Keratinocyte (primary cell): ENCODE data around the gene DYNC1I1. TPM values are rescaled to one million over a fixed set of nuclear protein-coding genes. Genes with fewer than 3 reads are reported as not detected.

Experiments
- DNase-seq: peaks from one replicate; pipeline ENCODE4 v3.0.0-alpha.2; 2011; ENCODE audit warnings: low read depth, missing footprints, low spot score
- FAIRE-seq: peaks from 2 replicates; lab custom pipeline; 2011; peaks lifted over from hg19 to GRCh38; lab: Jason Lieb, UNC
- H2AFZ ChIP-seq: 2 replicates; pipeline ENCODE4 v1.6.0; 2012; ENCODE audit warnings: low read length, control low read depth, inconsistent platforms; ENCODE audit not compliant: control insufficient read depth
- H3K27ac ChIP-seq: 2 replicates; pipeline ENCODE4 v1.5.1; 2011; ENCODE audit warnings: low read length; ENCODE audit not compliant: control insufficient read depth, insufficient read depth
- H3K27me3 ChIP-seq: 3 replicates; pipeline ENCODE4 v1.6.0; 2011; ENCODE audit warnings: low read length; ENCODE audit not compliant: control insufficient read depth, insufficient read depth; ENCODE audit errors: extremely low read depth
- H3K36me3 ChIP-seq, 2 experiments: 2 replicates in 1 of 2; 3 replicates in 1 of 2; pipeline ENCODE4 v1.5.1; 2011; ENCODE audit warnings: low read length in 2 of 2, mild to moderate bottlenecking in 1 of 2; ENCODE audit not compliant: control insufficient read depth in 2 of 2, insufficient read depth in 2 of 2; ENCODE audit errors: extremely low read depth in 1 of 2
- H3K4me1 ChIP-seq: 3 replicates; pipeline ENCODE4 v1.5.1; 2011; ENCODE audit warnings: low read length; ENCODE audit not compliant: control insufficient read depth, insufficient read depth; ENCODE audit errors: extremely low read depth
- H3K4me2 ChIP-seq: 3 replicates; pipeline ENCODE4 v1.6.0; 2011; ENCODE audit warnings: low read depth, low read length; ENCODE audit not compliant: control insufficient read depth, insufficient read depth; ENCODE audit errors: extremely low read depth
- H3K4me3 ChIP-seq, 3 experiments: fragments of 200-600 bp in 1 of 3; sonication (generic) in 1 of 3; 2 replicates in 2 of 3; 3 replicates in 1 of 3; pipeline ENCODE4 v1.5.1; 2011 to 2016; ENCODE audit warnings: low read length in 3 of 3, mild to moderate bottlenecking in 3 of 3, control low read depth in 2 of 3, inconsistent platforms in 1 of 3, low read depth in 1 of 3, mixed read lengths in 1 of 3, mixed run types in 1 of 3, moderate library complexity in 1 of 3; ENCODE audit not compliant: control insufficient read depth in 2 of 3, insufficient read depth in 2 of 3; ENCODE audit errors: extremely low read depth in 1 of 3
- H3K79me2 ChIP-seq: 2 replicates; pipeline ENCODE4 v1.6.0; 2012; ENCODE audit warnings: low read length; ENCODE audit not compliant: control insufficient read depth, insufficient read depth
- H3K9ac ChIP-seq: 3 replicates; pipeline ENCODE4 v1.6.0; 2011; ENCODE audit warnings: low read length; ENCODE audit not compliant: control insufficient read depth, insufficient read depth; ENCODE audit errors: extremely low read depth
- H3K9me1 ChIP-seq: 3 replicates; pipeline ENCODE4 v1.6.0; 2011; ENCODE audit warnings: low read length; ENCODE audit not compliant: control insufficient read depth, insufficient read depth; ENCODE audit errors: extremely low read depth
- H3K9me3 ChIP-seq: 2 replicates; pipeline ENCODE4 v1.5.1; 2012; ENCODE audit warnings: low read depth, low read length; ENCODE audit not compliant: control insufficient read depth
- H4K20me1 ChIP-seq: 3 replicates; pipeline ENCODE4 v1.6.0; 2011; ENCODE audit warnings: low read length; ENCODE audit not compliant: control insufficient read depth, insufficient read depth; ENCODE audit errors: extremely low read depth
- EZH2 ChIP-seq: IDR thresholded peaks from one replicate; pipeline ENCODE4 v1.6.1; 2012; ENCODE audit warnings: inconsistent platforms, mild to moderate bottlenecking, low read length, moderate library complexity
- dilution Hi-C: fragments of 300-500 bp; cut with MboI; formaldehyde crosslinking; loops from one replicate; pipeline ENCODE4 v1.7.0; 2020; ENCODE audit warnings: low sequenced_read_pairs; ENCODE audit not compliant: extremely low pct_ligation_motif_present
- polyA plus RNA-seq, 5 experiments: library from polyadenylated mRNA; depleted of rRNA in 3 of 5; stranded (reverse) in 3 of 5; stranded (forward) in 1 of 5; unstranded in 1 of 5; fragments of >200 nt; gene quantifications; 1 replicate in 1 of 5; 2 replicates in 3 of 5; 3 replicates in 1 of 5; pipeline versions ENCODE4 v1.2.1 to v1.2.3, GENCODE V29; 2011 to 2012; ENCODE audit warnings: missing spikeins in 2 of 5, low read depth in 1 of 5, low replicate concordance in 1 of 5
- TF ChIP-seq, protein P1 (sequence below), 3 experiments: IDR thresholded peaks in 1 of 3; conservative IDR thresholded peaks in 1 of 3; optimal IDR thresholded peaks in 1 of 3; 2 replicates in 2 of 3; 3 replicates in 1 of 3; pipeline versions ENCODE3 to v1.5.1; 2011; ENCODE audit warnings: low read length in 3 of 3, mild to moderate bottlenecking in 3 of 3, moderate library complexity in 2 of 3, control low read depth in 1 of 3, inconsistent platforms in 1 of 3; ENCODE audit not compliant: insufficient read depth in 2 of 3; ENCODE audit errors: extremely low read depth in 1 of 3

Gene DYNC1I1
- polyA plus RNA-seq, 1 donor (not counting 4 experiments of a cell fraction or from before 2014, with no cell fraction given) = 0.10 TPM

DNA sequence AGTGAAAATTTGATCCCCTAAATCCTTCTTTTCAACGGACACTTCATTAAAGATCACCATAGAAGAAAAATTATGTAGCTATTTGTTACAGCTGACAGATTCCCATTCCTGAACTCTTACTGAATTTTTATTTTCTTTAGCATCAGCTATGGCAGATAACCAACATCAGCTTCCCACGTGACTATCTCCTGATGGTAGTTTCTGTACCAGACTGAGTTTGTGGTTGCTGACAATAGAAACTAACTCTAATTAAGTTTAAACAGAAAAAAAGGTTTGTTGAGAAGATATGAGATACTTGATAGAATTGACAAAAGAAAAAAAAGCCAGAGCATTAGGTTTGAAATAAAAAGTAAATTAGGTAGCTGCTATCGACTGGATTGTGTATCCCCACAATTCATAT is 101.8 kb downstream of the DYNC1I1 start:
- no peaks in the 10 kb centered on the region for H3K36me3 ChIP-seq
- FAIRE-seq (no peak), DNase-seq (no peak)
- TF ChIP-seq, protein P1, sequence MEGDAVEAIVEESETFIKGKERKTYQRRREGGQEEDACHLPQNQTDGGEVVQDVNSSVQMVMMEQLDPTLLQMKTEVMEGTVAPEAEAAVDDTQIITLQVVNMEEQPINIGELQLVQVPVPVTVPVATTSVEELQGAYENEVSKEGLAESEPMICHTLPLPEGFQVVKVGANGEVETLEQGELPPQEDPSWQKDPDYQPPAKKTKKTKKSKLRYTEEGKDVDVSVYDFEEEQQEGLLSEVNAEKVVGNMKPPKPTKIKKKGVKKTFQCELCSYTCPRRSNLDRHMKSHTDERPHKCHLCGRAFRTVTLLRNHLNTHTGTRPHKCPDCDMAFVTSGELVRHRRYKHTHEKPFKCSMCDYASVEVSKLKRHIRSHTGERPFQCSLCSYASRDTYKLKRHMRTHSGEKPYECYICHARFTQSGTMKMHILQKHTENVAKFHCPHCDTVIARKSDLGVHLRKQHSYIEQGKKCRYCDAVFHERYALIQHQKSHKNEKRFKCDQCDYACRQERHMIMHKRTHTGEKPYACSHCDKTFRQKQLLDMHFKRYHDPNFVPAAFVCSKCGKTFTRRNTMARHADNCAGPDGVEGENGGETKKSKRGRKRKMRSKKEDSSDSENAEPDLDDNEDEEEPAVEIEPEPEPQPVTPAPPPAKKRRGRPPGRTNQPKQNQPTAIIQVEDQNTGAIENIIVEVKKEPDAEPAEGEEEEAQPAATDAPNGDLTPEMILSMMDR (optimal IDR thresholded peaks at IDR 0.05 in 1 of 3, IDR thresholded peaks at IDR 0.05 in 1 of 3, conservative IDR thresholded peaks at IDR 0.05 in 1 of 3; ENCODE audit: extremely low read depth in 1 of 3, insufficient read depth in 2 of 3, low read length in 3 of 3) = no peak
- no peak for TF ChIP-seq EZH2
- no peak overlapping the region for H3K4me2 ChIP-seq
- no peaks in the 10 kb centered on the region for H4K20me1 ChIP-seq
- H2AFZ ChIP-seq = no peak overlapping the region
- H3K4me1 ChIP-seq = no peaks in the 10 kb centered on the region
- dilution Hi-C loops = no loop called here
- H3K9me3 ChIP-seq = no peaks in the 10 kb centered on the region
- no peaks in the 10 kb centered on the region for H3K79me2 ChIP-seq
- H3K4me3 ChIP-seq = no peak overlapping the region
- no peak overlapping the region for H3K9ac ChIP-seq
- H3K27ac ChIP-seq = no peak overlapping the region
- no peaks in the 10 kb centered on the region for H3K27me3 ChIP-seq
- no peaks in the 10 kb centered on the region for H3K9me1 ChIP-seq

DNA sequence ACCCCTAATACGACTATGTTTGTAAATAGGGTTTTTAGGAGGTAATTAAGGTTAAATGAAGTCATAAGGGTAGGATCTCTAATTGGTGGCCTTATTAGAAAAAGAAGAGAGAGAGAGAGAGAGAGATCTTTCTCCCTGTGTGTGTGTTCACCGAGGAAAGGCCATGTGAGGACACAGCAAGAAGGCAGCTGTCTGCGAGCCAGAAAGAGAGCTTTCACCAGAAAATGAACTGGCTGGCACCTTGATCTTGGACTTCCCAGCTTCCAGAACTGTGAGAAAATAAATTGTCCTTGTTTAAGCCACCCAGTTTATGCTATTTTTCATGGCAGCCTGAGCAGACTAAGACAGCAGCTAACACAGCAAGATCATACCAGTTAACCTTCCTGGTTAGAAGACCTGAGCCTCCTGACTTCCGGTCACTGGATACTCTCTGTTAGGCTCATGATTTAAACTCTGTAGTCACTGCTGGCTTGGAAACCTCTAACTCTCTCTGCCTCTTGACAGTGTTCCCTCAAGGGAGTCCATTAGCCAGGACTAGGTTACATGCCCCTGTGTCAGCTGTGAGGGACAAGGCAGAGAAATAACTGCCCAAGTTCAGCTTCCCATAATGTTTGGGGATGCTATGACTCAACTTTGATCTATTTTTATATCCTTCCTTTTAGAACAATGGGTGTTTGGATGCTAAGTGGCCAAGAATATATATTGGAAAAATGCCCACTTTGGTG is 102.3 kb downstream of the DYNC1I1 start:
- H2AFZ ChIP-seq = no peak overlapping the region
- H3K4me1 ChIP-seq = no peaks in the 10 kb centered on the region
- H3K27ac ChIP-seq = no peak overlapping the region
- TF ChIP-seq EZH2 = no peak
- TF ChIP-seq, protein P1 (optimal IDR thresholded peaks at IDR 0.05 in 1 of 3, IDR thresholded peaks at IDR 0.05 in 1 of 3, conservative IDR thresholded peaks at IDR 0.05 in 1 of 3; ENCODE audit: extremely low read depth in 1 of 3, insufficient read depth in 2 of 3, low read length in 3 of 3) = no peak
- no peaks in the 10 kb centered on the region for H3K36me3 ChIP-seq
- dilution Hi-C loops = no loop called here
- H3K4me3 ChIP-seq = no peak overlapping the region
- H3K27me3 ChIP-seq = no peaks in the 10 kb centered on the region
- no peak for DNase-seq
- H3K9me3 ChIP-seq = no peaks in the 10 kb centered on the region
- H3K9ac ChIP-seq = no peak overlapping the region
- H3K9me1 ChIP-seq = no peaks in the 10 kb centered on the region
- H4K20me1 ChIP-seq = no peaks in the 10 kb centered on the region
- no peak overlapping the region for H3K4me2 ChIP-seq
- FAIRE-seq = no peak
- no peaks in the 10 kb centered on the region for H3K79me2 ChIP-seq
